HFF-Myc (cell line): Measurements from ENCODE around the gene PRKAR1B.

ENCODE experiments used
- DNase-seq: peaks from one replicate; pipeline ENCODE4 v3.0.0-alpha.2; 2011; ENCODE audit warnings: low read depth; ENCODE audit errors: extremely low read depth
- H3K4me3 ChIP-seq: replicated peaks from 2 replicates; pipeline ENCODE4 v1.5.1; 2011; ENCODE audit warnings: low read depth, mild to moderate bottlenecking, control low read depth, low read length
- CTCF ChIP-seq: IDR thresholded peaks from 2 replicates; pipeline ENCODE4 v1.5.1; 2012; ENCODE audit warnings: mild to moderate bottlenecking, low read depth, low read length, control low read depth; ENCODE audit errors: missing control alignments

The PRKAR1B gene

GRCh38 chr7:611281-611810 lies 115.7 kb downstream of the PRKAR1B start:
- H3K4me3 ChIP-seq, result no peak overlapping the region
- no peak for TF ChIP-seq CTCF

GRCh38 chr7:610531-611280 lies 116.4 kb downstream of the PRKAR1B start:
- H3K4me3 ChIP-seq, result no peak overlapping the region
- no peak for TF ChIP-seq CTCF
- no peak for DNase-seq

More at GRCh38 chr7:611281-611810, 115.7 kb downstream of the PRKAR1B start:
- peak; percentile 30 for DNase-seq

- TF ChIP-seq CTCF, result no peak
- no peak overlapping the region for H3K4me3 ChIP-seq
- no peak for DNase-seq
Observed at GRCh38 chr7:610141-610530, 116.9 kb downstream of the PRKAR1B start.

- DNase-seq, result no peak
- TF ChIP-seq CTCF, result no peak
- H3K4me3 ChIP-seq, result no peak overlapping the region
Observed at GRCh38 chr7:609365-609764, 117.7 kb downstream of the PRKAR1B start.

- DNase-seq, result no peak
- TF ChIP-seq CTCF, result no peak
- H3K4me3 ChIP-seq, result no peak overlapping the region
Observed at GRCh38 chr7:608954-609353, 118.1 kb downstream of the PRKAR1B start.

- no peak for DNase-seq
- no peak overlapping the region for H3K4me3 ChIP-seq
- TF ChIP-seq CTCF, result no peak
Observed at GRCh38 chr7:608361-608760, 118.7 kb downstream of the PRKAR1B start.

GRCh38 chr7:607938-608337 lies 119.1 kb downstream of the PRKAR1B start:
- DNase-seq, result no peak
- TF ChIP-seq CTCF, result no peak
- no peak overlapping the region for H3K4me3 ChIP-seq
